Endothelial cell of umbilical vein (primary cell): ENCODE results near the gene AMER2. TPM values are rescaled to one million over a fixed set of nuclear protein-coding genes. Genes with fewer than 3 reads are reported as not detected.

ENCODE experiments used
- BruUV-seq: library from RNA; stranded (reverse); fragments of 400-500 nt; replicated peaks from 2 replicates; lab custom pipeline; 2021; lab: Mats Ljungman, UMichigan
- CTCF ChIA-PET: fragments of 300-600, 350-600 bp; sonication (Branson Sonifier 250); formaldehyde crosslinking; loops from one replicate; lab custom pipeline; 2021; ENCODE audit warnings: antibody characterized with exemption, inconsistent platforms; lab: Charles Lee
- POLR2A ChIA-PET: fragments of 300-600, 350-600 bp; sonication (Branson Sonifier 250); formaldehyde crosslinking; loops from one replicate; lab custom pipeline; 2021; ENCODE audit warnings: antibody characterized with exemption, inconsistent platforms; lab: Charles Lee
- DNase-seq: peaks from one replicate; pipeline ENCODE4 v3.0.0-alpha.2; 2011; ENCODE audit warnings: low read depth, low spot score
- FAIRE-seq: peaks from 2 replicates; lab custom pipeline; 2011; peaks lifted over from hg19 to GRCh38; lab: Jason Lieb, UNC
- H2AFZ ChIP-seq: 2 replicates; pipeline ENCODE4 v1.6.0; 2012; ENCODE audit warnings: low read depth, low read length, control low read depth, inconsistent platforms
- H3K27ac ChIP-seq: 2 replicates; pipeline ENCODE4 v1.5.1; 2011; ENCODE audit warnings: low read depth, mild to moderate bottlenecking, control low read depth, low read length, moderate library complexity; ENCODE audit not compliant: insufficient read depth
- H3K27me3 ChIP-seq, 2 experiments: 2 replicates each; pipeline versions ENCODE4 v1.6.0 to v1.6.1; 2011; ENCODE audit warnings: low read length in 2 of 2, mixed read lengths in 1 of 2; ENCODE audit not compliant: control insufficient read depth in 2 of 2, insufficient read depth in 2 of 2
- H3K36me3 ChIP-seq, 2 experiments: 2 replicates in 1 of 2; 3 replicates in 1 of 2; pipeline ENCODE4 v1.5.1; 2011; ENCODE audit warnings: low read length in 2 of 2, mild to moderate bottlenecking in 1 of 2, moderate library complexity in 1 of 2; ENCODE audit not compliant: control insufficient read depth in 2 of 2, insufficient read depth in 2 of 2; ENCODE audit errors: extremely low read depth in 1 of 2
- H3K4me1 ChIP-seq: 3 replicates; pipeline ENCODE4 v1.5.1; 2011; ENCODE audit warnings: mild to moderate bottlenecking, low read length; ENCODE audit not compliant: control insufficient read depth, insufficient read depth; ENCODE audit errors: extremely low read depth
- H3K4me2 ChIP-seq: 2 replicates; pipeline ENCODE4 v1.6.1; 2011; ENCODE audit warnings: low read length, control low read depth, mixed read lengths; ENCODE audit not compliant: insufficient read depth
- H3K4me3 ChIP-seq, 3 experiments: fragments of 200-600 bp in 1 of 3; sonication (generic), shearing (Covaris generic) in 1 of 3; replicated peaks in 1 of 3; 2 replicates each; pipeline ENCODE4 v1.5.1; 2011 to 2016; ENCODE audit warnings: control low read depth in 3 of 3, low read length in 3 of 3, mild to moderate bottlenecking in 2 of 3, inconsistent platforms in 1 of 3, low read depth in 1 of 3, moderate library complexity in 1 of 3; ENCODE audit not compliant: insufficient read depth in 1 of 3
- H3K79me2 ChIP-seq: 2 replicates; pipeline ENCODE4 v1.6.0; 2012; ENCODE audit warnings: low read length, inconsistent platforms; ENCODE audit not compliant: control insufficient read depth, insufficient read depth
- H3K9ac ChIP-seq: replicated peaks from 2 replicates; pipeline ENCODE3; 2011; ENCODE audit warnings: low read length, control low read depth; ENCODE audit not compliant: insufficient read depth; ENCODE audit errors: extremely low read depth
- H3K9me1 ChIP-seq: replicated peaks from 3 replicates; pipeline ENCODE4 v1.6.0; 2011; ENCODE audit warnings: mild to moderate bottlenecking, low read length; ENCODE audit not compliant: control insufficient read depth, insufficient read depth; ENCODE audit errors: extremely low read depth
- H3K9me3 ChIP-seq: replicated peaks from 2 replicates; pipeline ENCODE4 v1.5.1; 2012; ENCODE audit warnings: low read length, inconsistent platforms; ENCODE audit not compliant: control insufficient read depth, insufficient read depth
- H4K20me1 ChIP-seq: replicated peaks from 2 replicates; pipeline ENCODE3; 2011; ENCODE audit warnings: mild to moderate bottlenecking, low read length; ENCODE audit not compliant: control insufficient read depth, insufficient read depth; ENCODE audit errors: extremely low read depth
- CTCF ChIP-seq, 2 donors: IDR thresholded peaks; 1 replicate in 1 of 2; 2 replicates in 1 of 2; pipeline ENCODE4 v1.5.1; 2011; ENCODE audit warnings: low read length in 2 of 2, mild to moderate bottlenecking in 2 of 2, moderate library complexity in 2 of 2, control low read depth in 1 of 2, inconsistent platforms in 1 of 2, low read depth in 1 of 2; ENCODE audit not compliant: insufficient read depth in 1 of 2; ENCODE audit errors: extremely low read depth in 1 of 2
- EZH2 ChIP-seq: IDR thresholded peaks from 2 replicates; pipeline ENCODE4 v1.6.1; 2012; ENCODE audit warnings: borderline replicate concordance, low read depth, mild to moderate bottlenecking, moderate library complexity, low read length, inconsistent platforms; ENCODE audit not compliant: severe bottlenecking
- FOS ChIP-seq: IDR thresholded peaks from 2 replicates; pipeline ENCODE4 v1.6.1; 2011; ENCODE audit warnings: mild to moderate bottlenecking, low read length, moderate library complexity, borderline replicate concordance; ENCODE audit not compliant: insufficient read depth
- GATA2 ChIP-seq: IDR thresholded peaks from 2 replicates; pipeline ENCODE4 v1.7.0; 2011; ENCODE audit warnings: low read depth, mild to moderate bottlenecking, moderate library complexity, mixed read lengths, low read length; ENCODE audit not compliant: insufficient read length, insufficient read depth
- JUN ChIP-seq: IDR thresholded peaks from 2 replicates; pipeline ENCODE4 v1.6.1; 2011; ENCODE audit warnings: borderline replicate concordance, low read depth; ENCODE audit not compliant: insufficient read length, insufficient read depth
- MAX ChIP-seq: IDR thresholded peaks from 2 replicates; pipeline ENCODE4 v1.6.1; 2011; ENCODE audit not compliant: insufficient read depth, insufficient read length
- MYC ChIP-seq: IDR thresholded peaks from one replicate; pipeline ENCODE4 v1.6.1; 2011; ENCODE audit warnings: mild to moderate bottlenecking, low read depth, low read length
- POLR2A ChIP-seq: IDR thresholded peaks from 2 replicates; pipeline ENCODE4 v1.6.1; 2012; ENCODE audit warnings: low read depth, mild to moderate bottlenecking, control low read depth, low read length
- POLR2AphosphoS5 ChIP-seq: IDR thresholded peaks from 2 replicates; pipeline ENCODE4 v1.6.1; 2012; ENCODE audit warnings: low read depth, mild to moderate bottlenecking, control low read depth, low read length, moderate library complexity; ENCODE audit not compliant: insufficient read depth
- dilution Hi-C: fragments of 300-500 bp; cut with MboI; formaldehyde crosslinking; loops from one replicate; pipeline ENCODE4 v1.15.0; 2019; ENCODE audit warnings: low sequenced_read_pairs; ENCODE audit not compliant: extremely low pct_ligation_motif_present
- intact Hi-C: fragments of 100-400 bp; cut with micrococcal nuclease; formaldehyde crosslinking; loops from one replicate; pipeline ENCODE4 v1.10.0; 2022
- polyA plus RNA-seq, 4 experiments: library from polyadenylated mRNA; depleted of rRNA in 3 of 4; stranded (reverse) in 3 of 4; unstranded in 1 of 4; fragments of >200 nt; gene quantifications; 2 replicates each; pipeline versions ENCODE4 v1.2.1 to v1.2.3, GENCODE V29; 2011 to 2012; ENCODE audit warnings: missing spikeins in 1 of 4
- total RNA-seq: library from RNA; stranded (reverse); gene quantifications from 2 replicates; pipeline ENCODE4 v1.2.3, GENCODE V29; 2021

Gene AMER2
- total and polyA plus RNA-seq, 2 donors (not counting 3 experiments of a cell fraction or from before 2014, with no cell fraction given) = not detected

DNA sequence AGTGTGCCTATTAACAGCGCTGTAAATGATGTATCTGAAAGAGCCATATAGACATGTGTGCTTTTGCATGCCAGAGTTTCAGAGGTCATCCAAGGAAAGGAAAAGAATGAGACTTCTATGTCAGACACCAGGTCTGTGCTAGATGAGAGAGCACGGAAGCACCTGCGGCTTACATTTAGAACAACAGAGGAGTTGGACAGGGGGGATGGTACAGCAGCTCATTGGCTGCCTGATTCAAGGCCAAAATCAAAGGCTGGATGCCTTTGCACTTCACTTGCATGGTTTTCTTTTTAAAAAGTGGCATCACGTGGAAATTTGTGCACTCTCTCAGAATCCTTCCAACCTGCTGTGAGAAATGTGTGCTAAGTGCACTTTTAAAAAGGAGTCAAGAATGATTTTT, 32.8 kb upstream of the AMER2 start:
- dilution Hi-C loops = no loop called here
- TF ChIP-seq GATA2 (no peak), FOS (no peak), POLR2A (no peak), MYC (no peak), JUN (no peak), POLR2AphosphoS5 (no peak), MAX (no peak), EZH2 (no peak), CTCF (IDR thresholded peaks at IDR 0.05; ENCODE audit: extremely low read depth in 1 of 2, insufficient read depth in 1 of 2, low read depth in 1 of 2, low read length in 2 of 2) (no peak)
- intact Hi-C loops = no loop called here
- FAIRE-seq = no peak
- no peaks in the 10 kb centered on the region for H3K36me3 ChIP-seq
- POLR2A ChIA-PET = no interaction called here
- no peaks in the 10 kb centered on the region for H3K4me1 ChIP-seq
- no peak overlapping the region for H3K4me3 ChIP-seq
- H3K4me2 ChIP-seq = no peak overlapping the region
- no peaks in the 10 kb centered on the region for H3K79me2 ChIP-seq
- no peak overlapping the region for H3K9ac ChIP-seq
- CTCF ChIA-PET = interaction anchor here (0.6 kb wide), 1 partner anchor 192 kb away, joined by 6 read pairs; no protein-coding TSS in a partner anchor
- peaks cover 0 to 1% of the 10 kb centered on the region in 2 experiments for H3K27me3 ChIP-seq
- H2AFZ ChIP-seq = no peak overlapping the region
- no peaks in the 10 kb centered on the region for H3K9me3 ChIP-seq
- DNase-seq = no peak
- H3K9me1 ChIP-seq = no peaks in the 10 kb centered on the region
- no peaks in the 10 kb centered on the region for H4K20me1 ChIP-seq
- no peak overlapping the region for H3K27ac ChIP-seq
- BruUV-seq = no TSS peak
